Panc1 (cell line): ENCODE measurements around the gene SETD2. TPM values are rescaled to one million over a fixed set of nuclear protein-coding genes. Genes with fewer than 3 reads are reported as not detected.

Source experiments
- ATAC-seq: fragments of 200-7000 bp; cut with Tn5 transposase; 2 replicates; pipeline ENCODE4 v1.9.1; 2020; ENCODE audit warnings: mild to moderate bottlenecking, moderate library complexity
- BruUV-seq: library from RNA; stranded (reverse); fragments of 400-500 nt; replicated peaks from 2 replicates; lab custom pipeline; 2021; lab: Mats Ljungman, UMichigan
- CTCF ChIA-PET: fragments of 300-600 bp; sonication (Branson Sonifier 250); formaldehyde crosslinking; loops from one replicate; lab custom pipeline; 2022; ENCODE audit warnings: antibody characterized with exemption; lab: Charles Lee
- POLR2A ChIA-PET: fragments of 300-600 bp; sonication (Branson Sonifier 250); formaldehyde crosslinking; loops from one replicate; lab custom pipeline; 2022; ENCODE audit warnings: antibody characterized with exemption; lab: Charles Lee
- DNase-seq: peaks from one replicate; pipeline ENCODE4 v3.0.0-alpha.2; 2010; ENCODE audit warnings: low read depth, low spot score
- H3K27ac ChIP-seq: 2 replicates; pipeline ENCODE4 v1.5.1; 2011; ENCODE audit warnings: mild to moderate bottlenecking, low read length, inconsistent platforms
- H3K27me3 ChIP-seq: fragments of 200-500 bp; sonication (Bioruptor generic); 2 replicates; pipeline ENCODE4 v1.6.0; 2014; ENCODE audit warnings: low read length, inconsistent platforms; ENCODE audit not compliant: control insufficient read depth, insufficient read depth
- H3K36me3 ChIP-seq: fragments of 200-500 bp; sonication (Bioruptor generic); 2 replicates; pipeline ENCODE4 v1.5.1; 2014; ENCODE audit warnings: inconsistent platforms, mild to moderate bottlenecking, low read length, moderate library complexity; ENCODE audit not compliant: control insufficient read depth, insufficient read depth
- H3K4me1 ChIP-seq: 2 replicates; pipeline ENCODE4 v1.5.1; 2011; ENCODE audit warnings: inconsistent platforms, mild to moderate bottlenecking, low read length, moderate library complexity; ENCODE audit not compliant: control insufficient read depth, insufficient read depth
- H3K4me3 ChIP-seq, 2 experiments: 2 replicates each; pipeline ENCODE4 v1.5.1; 2011 to 2012; ENCODE audit warnings: low read depth in 2 of 2, low read length in 2 of 2, mild to moderate bottlenecking in 2 of 2, inconsistent platforms in 1 of 2, moderate library complexity in 1 of 2
- H3K9me3 ChIP-seq: fragments of 200-500 bp; sonication (Bioruptor generic); 2 replicates; pipeline ENCODE4 v1.5.1; 2014; ENCODE audit warnings: low read depth, mild to moderate bottlenecking, inconsistent platforms, low read length, moderate library complexity; ENCODE audit not compliant: control insufficient read depth, insufficient read depth
- CTCF ChIP-seq: fragments of 450-650 bp; IDR thresholded peaks from 2 replicates; pipeline ENCODE4 v1.5.1; 2017; ENCODE audit warnings: mild to moderate bottlenecking
- POLR2AphosphoS5 ChIP-seq: IDR thresholded peaks from 2 replicates; pipeline ENCODE4 v1.6.1; 2012; ENCODE audit warnings: mild to moderate bottlenecking, low read depth, low read length, moderate library complexity
- REST ChIP-seq, 2 experiments: IDR thresholded peaks; 2 replicates each; pipeline ENCODE4 v1.6.1; 2011 to 2012; ENCODE audit warnings: low read depth in 2 of 2, control low read depth in 1 of 2, low read length in 1 of 2, mild to moderate bottlenecking in 1 of 2, moderate library complexity in 1 of 2; ENCODE audit not compliant: insufficient read depth in 1 of 2
- SIN3A ChIP-seq: IDR thresholded peaks from 2 replicates; pipeline ENCODE4 v1.6.1; 2012; ENCODE audit warnings: low read depth, mild to moderate bottlenecking, low read length, moderate library complexity, borderline replicate concordance; ENCODE audit not compliant: insufficient read depth
- TCF7L2 ChIP-seq: IDR thresholded peaks from 2 replicates; pipeline ENCODE4 v1.6.1; 2011; ENCODE audit warnings: mild to moderate bottlenecking, low read depth, low read length, inconsistent platforms
- in situ Hi-C: cut with HindIII; loops from 2 replicates; pipeline ENCODE4 v1.10.0; 2016; ENCODE audit warnings: low sequenced_read_pairs, low pct_unique_long_range_greater_than_20kb
- intact Hi-C: fragments of 100-400 bp; cut with micrococcal nuclease; formaldehyde crosslinking; loops from one replicate; pipeline ENCODE4 v1.10.0; 2022; ENCODE audit not compliant: unreplicated experiment
- total RNA-seq: library from RNA; stranded (reverse); gene quantifications from one replicate; pipeline ENCODE4 v1.2.1, GENCODE V29; 2021; ENCODE audit not compliant: unreplicated experiment

The SETD2 gene
- total RNA-seq, 1 experiment from 2014 or later = 32.6 TPM

GRCh38 chr3:46998121-46998851 is 165.6 kb downstream of the SETD2 start:
- in situ Hi-C loops = no loop called here
- H3K4me1 ChIP-seq = no peaks in the 10 kb centered on the region
- CTCF ChIA-PET = interaction anchor here (1.0 kb wide), 1 partner anchor 75 kb away, joined by 3 read pairs; no protein-coding TSS in a partner anchor
- no peak for TF ChIP-seq POLR2AphosphoS5
- peak; percentile 90 for TF ChIP-seq CTCF
- TF ChIP-seq REST (IDR thresholded peaks at IDR 0.05; ENCODE audit: insufficient read depth in 1 of 2, low read depth in 2 of 2, low read length in 1 of 2) = no peak
- H3K27me3 ChIP-seq = no peaks in the 10 kb centered on the region
- ATAC-seq = peak; percentile 83
- H3K27ac ChIP-seq = no peak overlapping the region
- H3K9me3 ChIP-seq = no peaks in the 10 kb centered on the region
- H3K4me3 ChIP-seq = no peak overlapping the region
- intact Hi-C loops = loop anchor here (10.0 kb wide), 1 partner anchor 73 kb away; no protein-coding TSS in a partner anchor
- no peak for DNase-seq
- POLR2A ChIA-PET = no interaction called here
- BruUV-seq = no TSS peak
- H3K36me3 ChIP-seq = no peaks in the 10 kb centered on the region

- ChIA-PET POLR2A (no interaction called here), CTCF (interaction anchor here (1.0 kb wide), 1 partner anchor 74 kb away, joined by 3 read pairs; no protein-coding TSS in a partner anchor)
- Histone ChIP-seq H3K4me1 (no peaks in the 10 kb centered on the region), H3K27me3 (no peaks in the 10 kb centered on the region), H3K36me3 (no peaks in the 10 kb centered on the region), H3K27ac (no peak overlapping the region), H3K9me3 (no peaks in the 10 kb centered on the region), H3K4me3 (no peak overlapping the region)
- TF ChIP-seq POLR2AphosphoS5 (no peak), TCF7L2 (no peak), CTCF (no peak), SIN3A (no peak), REST (IDR thresholded peaks at IDR 0.05; ENCODE audit: insufficient read depth in 1 of 2, low read depth in 2 of 2, low read length in 1 of 2) (no peak)
- in situ Hi-C loops (no loop called here), intact Hi-C loops (loop anchor here (10.0 kb wide), 1 partner anchor 73 kb away; no protein-coding TSS in a partner anchor)
- ATAC-seq (0 out of 2 replicates have a peak, but pooled peaks have one; percentile 4), DNase-seq (no peak)
- BruUV-seq = no TSS peak
These were observed 166.3 kb downstream of the SETD2 start for GRCh38 chr3:46997453-46998091.
